ENCODE measurements around the gene RYR2. TPM values are rescaled to one million over a fixed set of nuclear protein-coding genes. Genes with fewer than 3 reads are reported as not detected.

RYR2 gene
- total and polyA plus RNA-seq, 2 experiments from 2014 or later = 0.50 to 0.95 TPM

DNA sequence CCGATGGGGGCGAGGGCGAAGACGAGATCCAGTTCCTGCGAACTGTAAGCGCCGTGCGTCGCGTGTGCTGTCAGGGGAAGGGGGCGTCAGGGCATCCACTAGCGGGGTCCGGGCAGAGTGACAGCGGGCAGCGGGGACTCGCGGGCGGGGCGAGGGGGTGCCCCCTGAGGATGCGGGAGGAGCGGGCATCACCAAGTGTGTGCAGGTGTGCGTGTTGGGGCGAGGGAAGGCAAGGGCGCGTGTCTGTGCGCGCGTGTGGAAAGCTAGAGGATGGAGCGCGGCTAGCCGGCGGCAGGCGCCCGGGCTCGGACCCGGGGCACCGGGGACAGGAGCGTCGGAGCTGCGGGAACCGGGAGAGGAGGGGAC, 525 bp downstream of the RYR2 start:
- TF ChIP-seq EZH2phosphoT487 (IDR thresholded peaks at IDR 0.05; ENCODE audit: low read depth, severe bottlenecking, unreplicated experiment) = peak; percentile 3
- no peak for TF ChIP-seq EZH2 (IDR thresholded peaks at IDR 0.05; ENCODE audit: borderline replicate concordance)
- peaks cover 73% of the 10 kb centered on the region for H3K27me3 ChIP-seq
- DNase-seq (ENCODE audit: low spot score) = peak; percentile 8
- 1% methylated on average over 15 of the region's 41 CpGs for WGBS (ENCODE audit: low lambda C conversion rate, missing lambda C conversion rate)
- peak overlapping the region; percentile 45 for H3K4me3 ChIP-seq
- no peaks in the 10 kb centered on the region for H3K36me3 ChIP-seq (replicated peaks; ENCODE audit: insufficient read depth, low read depth)
- peak overlapping the region; percentile 31 for H2AFZ ChIP-seq
- no peaks in the 10 kb centered on the region for H4K20me1 ChIP-seq (ENCODE audit: insufficient read depth, poor library complexity, severe bottlenecking)
- H3K27ac ChIP-seq = no peak overlapping the region
- no peaks in the 10 kb centered on the region for H3K79me2 ChIP-seq
- peak overlapping the region; percentile 96 for H3K4me2 ChIP-seq
- no peaks in the 10 kb centered on the region for H3K9me2 ChIP-seq (replicated peaks; ENCODE audit: insufficient read depth)
- H3K9me3 ChIP-seq (ENCODE audit: low read depth) = no peaks in the 10 kb centered on the region
- H3K4me1 ChIP-seq (ENCODE audit: insufficient read depth) = peaks cover 8% of the 10 kb centered on the region

DNA sequence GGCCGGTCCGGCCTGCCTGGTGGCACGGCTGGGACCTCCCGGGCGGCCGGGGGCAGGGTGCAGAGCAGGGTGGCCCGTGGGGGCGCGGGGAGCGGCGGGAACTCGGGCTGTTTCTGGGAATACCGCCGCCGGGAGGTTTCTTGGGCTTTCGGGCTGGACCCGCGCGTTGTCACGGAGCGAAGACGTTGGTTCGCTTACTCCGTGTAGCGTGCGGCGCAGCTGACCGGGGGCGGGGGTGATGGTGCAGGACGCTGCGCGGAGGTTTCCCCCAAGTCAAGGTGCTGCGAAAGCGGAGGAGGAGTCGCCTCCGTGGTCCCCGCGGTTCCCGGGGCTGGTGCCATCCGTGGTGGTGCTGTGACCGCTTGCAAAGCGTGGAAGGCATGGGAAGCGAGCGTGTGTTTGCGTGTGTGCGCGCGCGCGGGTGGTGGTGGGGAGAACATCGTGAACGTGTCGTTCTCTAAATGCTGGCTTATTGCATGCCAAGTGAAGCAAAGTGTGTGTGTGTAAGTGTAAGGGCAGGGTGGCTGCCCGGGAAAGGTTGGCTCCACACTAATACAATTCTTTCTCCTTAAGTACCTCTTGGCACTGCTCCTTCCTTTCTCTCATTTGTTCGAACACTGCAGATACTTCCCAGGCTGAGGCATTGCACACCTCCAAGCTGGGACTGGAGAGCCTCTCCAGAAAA, 1.1 kb downstream of the RYR2 start:
- H4K20me1 ChIP-seq (ENCODE audit: insufficient read depth, poor library complexity, severe bottlenecking) = no peaks in the 10 kb centered on the region
- H3K4me2 ChIP-seq = peak overlapping the region; percentile 96
- H3K27me3 ChIP-seq = peaks cover 73% of the 10 kb centered on the region
- no peaks in the 10 kb centered on the region for H3K79me2 ChIP-seq
- no peaks in the 10 kb centered on the region for H3K9me3 ChIP-seq (ENCODE audit: low read depth)
- H3K27ac ChIP-seq = no peak overlapping the region
- peak overlapping the region; percentile 45 for H3K4me3 ChIP-seq
- WGBS (ENCODE audit: low lambda C conversion rate, missing lambda C conversion rate) = 3% methylated on average over 41 of the region's 55 CpGs
- peak overlapping the region; percentile 31 for H2AFZ ChIP-seq
- no peak for TF ChIP-seq EZH2phosphoT487 (IDR thresholded peaks at IDR 0.05; ENCODE audit: low read depth, severe bottlenecking, unreplicated experiment)
- TF ChIP-seq, protein P1, sequence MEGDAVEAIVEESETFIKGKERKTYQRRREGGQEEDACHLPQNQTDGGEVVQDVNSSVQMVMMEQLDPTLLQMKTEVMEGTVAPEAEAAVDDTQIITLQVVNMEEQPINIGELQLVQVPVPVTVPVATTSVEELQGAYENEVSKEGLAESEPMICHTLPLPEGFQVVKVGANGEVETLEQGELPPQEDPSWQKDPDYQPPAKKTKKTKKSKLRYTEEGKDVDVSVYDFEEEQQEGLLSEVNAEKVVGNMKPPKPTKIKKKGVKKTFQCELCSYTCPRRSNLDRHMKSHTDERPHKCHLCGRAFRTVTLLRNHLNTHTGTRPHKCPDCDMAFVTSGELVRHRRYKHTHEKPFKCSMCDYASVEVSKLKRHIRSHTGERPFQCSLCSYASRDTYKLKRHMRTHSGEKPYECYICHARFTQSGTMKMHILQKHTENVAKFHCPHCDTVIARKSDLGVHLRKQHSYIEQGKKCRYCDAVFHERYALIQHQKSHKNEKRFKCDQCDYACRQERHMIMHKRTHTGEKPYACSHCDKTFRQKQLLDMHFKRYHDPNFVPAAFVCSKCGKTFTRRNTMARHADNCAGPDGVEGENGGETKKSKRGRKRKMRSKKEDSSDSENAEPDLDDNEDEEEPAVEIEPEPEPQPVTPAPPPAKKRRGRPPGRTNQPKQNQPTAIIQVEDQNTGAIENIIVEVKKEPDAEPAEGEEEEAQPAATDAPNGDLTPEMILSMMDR (IDR thresholded peaks at IDR 0.05; ENCODE audit: poor library complexity) = no peak
- TF ChIP-seq EZH2 (IDR thresholded peaks at IDR 0.05; ENCODE audit: borderline replicate concordance) = no peak
- peaks cover 8% of the 10 kb centered on the region for H3K4me1 ChIP-seq (ENCODE audit: insufficient read depth)
- no peaks in the 10 kb centered on the region for H3K9me2 ChIP-seq (replicated peaks; ENCODE audit: insufficient read depth)
- peak; percentile 18 for DNase-seq (ENCODE audit: low spot score)
- no peaks in the 10 kb centered on the region for H3K36me3 ChIP-seq (replicated peaks; ENCODE audit: insufficient read depth, low read depth)

DNA sequence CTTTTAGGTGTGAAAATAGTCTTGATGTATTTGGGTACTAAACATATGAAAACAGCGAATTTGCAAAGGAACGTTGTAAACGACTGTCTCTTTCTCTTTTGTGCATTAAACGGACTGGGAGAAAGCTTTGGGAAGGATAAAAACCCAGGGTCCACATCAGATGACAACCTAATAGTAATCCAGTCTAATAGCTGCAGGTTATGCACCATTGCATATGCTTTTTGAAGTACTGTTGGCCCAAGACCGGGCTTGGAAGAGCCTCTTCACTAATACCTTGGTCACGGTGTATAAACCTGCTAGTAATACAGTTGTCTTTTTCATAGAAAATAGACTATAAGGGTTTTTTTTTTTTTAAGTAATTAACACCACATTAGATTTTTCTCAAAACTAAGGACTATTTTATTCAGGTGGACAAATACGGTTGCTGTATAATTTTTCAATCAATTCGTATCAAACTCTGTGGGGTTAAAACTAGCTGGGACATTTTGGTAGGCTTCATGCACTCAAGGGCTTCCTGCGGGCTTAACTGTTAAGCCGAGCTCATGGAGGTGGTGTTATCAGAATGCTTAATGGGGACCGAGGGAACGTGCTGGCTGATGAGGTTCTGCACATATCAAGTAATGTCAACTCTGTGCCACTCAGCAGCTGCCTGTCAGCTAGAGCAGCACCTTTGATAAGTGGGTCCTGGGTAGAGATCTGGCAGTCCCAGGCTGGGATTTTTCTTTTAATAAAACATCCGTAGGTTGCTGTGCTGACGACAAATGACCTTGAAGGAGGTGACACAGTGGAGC, 2.1 kb downstream of the RYR2 start:
- H3K36me3 ChIP-seq (replicated peaks; ENCODE audit: insufficient read depth, low read depth) = no peaks in the 10 kb centered on the region
- peaks cover 73% of the 10 kb centered on the region for H3K27me3 ChIP-seq
- DNase-seq (ENCODE audit: low spot score) = no peak
- H3K4me3 ChIP-seq = no peak overlapping the region
- no peaks in the 10 kb centered on the region for H3K9me2 ChIP-seq (replicated peaks; ENCODE audit: insufficient read depth)
- H4K20me1 ChIP-seq (ENCODE audit: insufficient read depth, poor library complexity, severe bottlenecking) = no peaks in the 10 kb centered on the region
- TF ChIP-seq EZH2 (IDR thresholded peaks at IDR 0.05; ENCODE audit: borderline replicate concordance) = no peak
- TF ChIP-seq, protein P1 (IDR thresholded peaks at IDR 0.05; ENCODE audit: poor library complexity) = no peak
- TF ChIP-seq EZH2phosphoT487 (IDR thresholded peaks at IDR 0.05; ENCODE audit: low read depth, severe bottlenecking, unreplicated experiment) = no peak
- no peak overlapping the region for H2AFZ ChIP-seq
- no peak overlapping the region for H3K27ac ChIP-seq
- H3K4me1 ChIP-seq (ENCODE audit: insufficient read depth) = peaks cover 8% of the 10 kb centered on the region
- H3K79me2 ChIP-seq = no peaks in the 10 kb centered on the region
- H3K9me3 ChIP-seq (ENCODE audit: low read depth) = no peaks in the 10 kb centered on the region
- peak overlapping the region; percentile 96 for H3K4me2 ChIP-seq
- 11% methylated on average over 14 of the region's 14 CpGs for WGBS (ENCODE audit: low lambda C conversion rate, missing lambda C conversion rate)

Measured in hepatocyte (in vitro differentiated cells).